Hepatocyte (in vitro differentiated cells): ENCODE measurements around the gene IL17RD. TPM values are rescaled to one million over a fixed set of nuclear protein-coding genes. Genes with fewer than 3 reads are reported as not detected.

Source experiments
- DNase-seq: peaks from one replicate; pipeline ENCODE4 v3.0.0-alpha.2; 2016; ENCODE audit warnings: low spot score
- H2AFZ ChIP-seq: fragments of 200-600 bp; sonication (generic); 2 replicates; pipeline ENCODE4 v1.6.0; 2016; ENCODE audit warnings: antibody characterized with exemption, mild to moderate bottlenecking
- H3K27ac ChIP-seq: fragments of 200-600 bp; sonication (generic); 2 replicates; pipeline ENCODE4 v1.5.1; 2016; ENCODE audit warnings: mild to moderate bottlenecking
- H3K27me3 ChIP-seq: fragments of 200-600 bp; sonication (generic); 2 replicates; pipeline ENCODE4 v1.6.1; 2016
- H3K36me3 ChIP-seq: fragments of 200-600 bp; sonication (generic); replicated peaks from 2 replicates; pipeline ENCODE4 v1.5.1; 2016; ENCODE audit warnings: low read depth; ENCODE audit not compliant: insufficient read depth
- H3K4me1 ChIP-seq: fragments of 200-600 bp; sonication (generic); 2 replicates; pipeline ENCODE4 v1.5.1; 2016; ENCODE audit warnings: mild to moderate bottlenecking, moderate library complexity; ENCODE audit not compliant: insufficient read depth
- H3K4me2 ChIP-seq: fragments of 200-600 bp; sonication (generic); 2 replicates; pipeline ENCODE4 v1.6.0; 2016
- H3K4me3 ChIP-seq: fragments of 200-600 bp; sonication (generic); 2 replicates; pipeline ENCODE4 v1.5.1; 2016; ENCODE audit warnings: mild to moderate bottlenecking
- H3K79me2 ChIP-seq: fragments of 200-600 bp; sonication (generic); 2 replicates; pipeline ENCODE4 v1.6.0; 2017; ENCODE audit warnings: mild to moderate bottlenecking
- H3K9me2 ChIP-seq: fragments of 200-600 bp; sonication (generic); replicated peaks from 2 replicates; pipeline ENCODE4 v1.6.0; 2017; ENCODE audit warnings: mild to moderate bottlenecking; ENCODE audit not compliant: insufficient read depth
- H3K9me3 ChIP-seq: fragments of 200-600 bp; sonication (generic); 2 replicates; pipeline ENCODE4 v1.5.1; 2016; ENCODE audit warnings: low read depth, mild to moderate bottlenecking
- H4K20me1 ChIP-seq: fragments of 200-600 bp; sonication (generic); 2 replicates; pipeline ENCODE4 v1.6.0; 2016; ENCODE audit warnings: mild to moderate bottlenecking; ENCODE audit not compliant: insufficient read depth, poor library complexity, severe bottlenecking
- CTCF ChIP-seq: fragments of 200-600 bp; sonication (generic); IDR thresholded peaks from 2 replicates; pipeline ENCODE4 v1.5.1; 2016; ENCODE audit warnings: antibody characterized with exemption, mild to moderate bottlenecking; ENCODE audit not compliant: poor library complexity
- EZH2 ChIP-seq: fragments of 200-600 bp; sonication (generic); IDR thresholded peaks from 2 replicates; pipeline ENCODE4 v1.6.1; 2016; ENCODE audit warnings: antibody characterized with exemption, mild to moderate bottlenecking, borderline replicate concordance
- EZH2phosphoT487 ChIP-seq: fragments of 200-600 bp; sonication (generic); IDR thresholded peaks from one replicate; pipeline ENCODE4 v1.6.1; 2018; ENCODE audit warnings: antibody characterized with exemption, mild to moderate bottlenecking, low read depth, moderate library complexity; ENCODE audit not compliant: unreplicated experiment, severe bottlenecking
- WGBS: methylation state at CpG from one replicate; pipeline ENCODE4 v1.1.6; 2016; ENCODE audit warnings: low lambda C conversion rate; ENCODE audit errors: missing lambda C conversion rate; 5-methylcytosine and 5-hydroxymethylcytosine counted together
- polyA plus RNA-seq: library from polyadenylated mRNA; unstranded; fragments of >200 nt; fragmentation: Nextera tagmentation; extraction: Ambion mirVana; gene quantifications from 2 replicates; pipeline ENCODE4 v1.2.1, GENCODE V29; 2016
- total RNA-seq: library from RNA; depleted of rRNA; stranded (reverse); fragments of >200 nt; gene quantifications from 2 replicates; pipeline ENCODE4 v1.2.3, GENCODE V29; 2014

Gene IL17RD
- total and polyA plus RNA-seq, 2 experiments from 2014 or later: 1.7 to 6.2 TPM

GRCh38 chr3:57168151-57168550 is 3.0 kb upstream of the IL17RD start:
- TF ChIP-seq EZH2 (no peak), CTCF (no peak)
- Histone ChIP-seq H3K9me2 (no peaks in the 10 kb centered on the region), H3K9me3 (no peaks in the 10 kb centered on the region), H3K79me2 (peaks cover 3% of the 10 kb centered on the region), H3K4me3 (no peak overlapping the region), H2AFZ (no peak overlapping the region), H4K20me1 (no peaks in the 10 kb centered on the region), H3K4me2 (no peak overlapping the region), H3K36me3 (no peaks in the 10 kb centered on the region), H3K27me3 (peaks cover 3% of the 10 kb centered on the region), H3K27ac (no peak overlapping the region), H3K4me1 (peaks cover 7% of the 10 kb centered on the region)
- WGBS: 70% methylated on average over 2 of the region's 2 CpGs
- no peak for DNase-seq

GRCh38 chr3:57166660-57167059 is 1.5 kb upstream of the IL17RD start:
- Histone ChIP-seq H3K27me3 (peaks cover 3% of the 10 kb centered on the region), H3K79me2 (peaks cover 9% of the 10 kb centered on the region), H3K36me3 (no peaks in the 10 kb centered on the region), H3K4me1 (peaks cover 12% of the 10 kb centered on the region), H3K27ac (no peak overlapping the region), H3K4me2 (no peak overlapping the region), H3K9me2 (no peaks in the 10 kb centered on the region), H3K4me3 (no peak overlapping the region), H2AFZ (no peak overlapping the region), H3K9me3 (no peaks in the 10 kb centered on the region), H4K20me1 (no peaks in the 10 kb centered on the region)
- 54% methylated on average over 2 of the region's 2 CpGs for WGBS
- no peak for DNase-seq
- TF ChIP-seq EZH2phosphoT487 (no peak), CTCF (no peak), EZH2 (no peak)

- Histone ChIP-seq H3K4me2 (peak overlapping the region; percentile 100), H2AFZ (peak overlapping the region; percentile 23), H3K27ac (peak overlapping the region; percentile 31), H3K4me1 (peaks cover 12% of the 10 kb centered on the region), H3K9me2 (no peaks in the 10 kb centered on the region), H3K9me3 (no peaks in the 10 kb centered on the region), H3K4me3 (no peak overlapping the region), H3K36me3 (no peaks in the 10 kb centered on the region), H3K79me2 (peaks cover 9% of the 10 kb centered on the region), H4K20me1 (no peaks in the 10 kb centered on the region), H3K27me3 (peaks cover 3% of the 10 kb centered on the region)
- 57% methylated on average over 4 of the region's 4 CpGs for WGBS
- DNase-seq: no peak
- TF ChIP-seq EZH2phosphoT487 (no peak), EZH2 (no peak), CTCF (no peak)
These were observed 488 bp upstream of the IL17RD start for GRCh38 chr3:57165641-57166040.

GRCh38 chr3:57164217-57164656 is 916 bp downstream of the IL17RD start:
- peak overlapping the region; percentile 91 for H2AFZ ChIP-seq
- peak; percentile 52 for DNase-seq
- peak overlapping the region; percentile 37 for H3K27ac ChIP-seq
- H3K27me3 ChIP-seq: peaks cover 3% of the 10 kb centered on the region
- no peaks in the 10 kb centered on the region for H3K36me3 ChIP-seq
- no peaks in the 10 kb centered on the region for H3K9me3 ChIP-seq
- peaks cover 25% of the 10 kb centered on the region for H3K4me1 ChIP-seq
- WGBS: 6% methylated on average over 30 of the region's 30 CpGs
- TF ChIP-seq EZH2phosphoT487 (no peak), EZH2 (no peak), CTCF (no peak)
- peaks cover 9% of the 10 kb centered on the region for H3K79me2 ChIP-seq
- peak overlapping the region; percentile 100 for H3K4me2 ChIP-seq
- H4K20me1 ChIP-seq: no peaks in the 10 kb centered on the region
- H3K9me2 ChIP-seq: no peaks in the 10 kb centered on the region
- peak overlapping the region; percentile 97 for H3K4me3 ChIP-seq
